Activated T-cell treated with anti-CD3 and anti-CD28 coated beads, Interleukin-2, amount 50 U/mL, for 24 hours (primary cell): ENCODE measurements around the gene UBTD1.
A peak's percentile ranks its signal among the peaks of the same experiment; 100 is the strongest.
"Not testable (repeated sequence)": the region's sequence is repeated elsewhere in the genome, so short reads cannot be mapped to it uniquely, and the experiment has no call there.

Source experiments
- DNase-seq: peaks from one replicate; pipeline ENCODE4 v3.0.0-alpha.2; 2020
- H3K27ac Mint-ChIP-seq: 2 replicates; pipeline ENCODE4 v1.8.0; 2020; ENCODE audit warnings: mild to moderate bottlenecking, mixed read lengths
- H3K27me3 Mint-ChIP-seq: 2 replicates; pipeline ENCODE4 v1.8.0; 2020; ENCODE audit warnings: mixed read lengths
- H3K36me3 Mint-ChIP-seq: 2 replicates; pipeline ENCODE4 v1.8.0; 2020; ENCODE audit warnings: low read depth, mixed read lengths
- H3K4me1 Mint-ChIP-seq: 2 replicates; pipeline ENCODE4 v1.8.0; 2020; ENCODE audit warnings: low read depth, mixed read lengths
- H3K4me3 Mint-ChIP-seq: 2 replicates; pipeline ENCODE4 v1.8.0; 2020; ENCODE audit warnings: mild to moderate bottlenecking, moderate library complexity, mixed read lengths
- H3K9me3 Mint-ChIP-seq: 2 replicates; pipeline ENCODE4 v1.8.0; 2020; ENCODE audit warnings: mixed read lengths

Gene UBTD1

DNA sequence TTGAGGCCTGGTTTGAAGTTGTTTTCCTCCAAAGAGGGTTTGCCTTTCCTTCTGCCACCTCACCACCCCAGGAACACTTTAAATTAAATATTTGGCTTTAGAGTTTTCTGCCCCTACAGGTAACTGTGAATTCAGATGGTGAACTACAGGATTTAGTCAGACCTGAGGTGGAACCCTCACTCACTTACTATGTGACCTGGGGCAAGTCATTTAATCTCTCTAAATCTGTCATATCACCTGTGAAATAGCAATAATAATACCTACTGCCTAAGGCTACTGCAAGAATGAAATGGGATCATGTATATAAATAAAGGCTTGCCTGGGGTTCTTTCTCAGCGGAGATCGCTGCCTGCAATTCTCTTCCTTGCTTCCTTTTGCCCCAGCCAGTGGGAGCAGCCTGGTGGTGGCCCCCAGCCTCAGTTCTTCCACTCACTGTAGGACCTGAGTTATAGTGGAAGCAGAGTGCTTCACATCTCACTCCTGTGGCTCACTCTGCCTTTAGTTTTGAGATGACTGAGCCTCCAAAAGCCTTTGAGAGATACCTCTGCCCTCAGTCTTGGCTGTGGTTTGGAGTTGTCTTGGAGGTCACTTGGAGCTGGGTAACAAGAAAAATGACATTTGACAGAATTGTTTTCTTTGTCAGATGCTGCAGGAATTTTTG, 67.7 kb downstream of the UBTD1 start:
- DNase-seq = peak; percentile 7
- peak overlapping the region; percentile 62 for H3K27ac Mint-ChIP-seq

DNA sequence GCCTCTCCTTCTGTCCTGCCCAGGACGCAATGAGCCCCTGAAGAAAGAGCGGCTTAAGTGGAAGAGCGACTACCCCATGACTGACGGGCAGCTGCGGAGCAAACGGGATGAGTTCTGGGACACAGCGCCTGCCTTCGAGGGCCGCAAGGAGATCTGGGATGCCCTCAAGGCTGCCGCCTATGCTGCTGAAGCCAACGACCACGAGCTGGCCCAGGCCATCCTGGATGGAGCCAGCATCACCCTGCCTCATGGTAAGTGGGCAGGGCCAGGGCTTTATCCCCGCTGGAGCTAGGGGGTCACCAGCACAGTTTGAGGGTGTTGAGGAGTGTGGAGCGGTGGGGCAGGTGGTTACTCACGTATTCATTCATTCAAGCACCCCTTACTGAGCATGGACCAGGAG, 69.2 kb downstream of the UBTD1 start:
- peak; percentile 15 for DNase-seq
- no peak overlapping the region for H3K4me3 Mint-ChIP-seq
- H3K4me1 Mint-ChIP-seq = peaks cover 5% of the 10 kb centered on the region
- no peaks in the 10 kb centered on the region for H3K36me3 Mint-ChIP-seq
- no peak overlapping the region for H3K27ac Mint-ChIP-seq
- H3K9me3 Mint-ChIP-seq = no peaks in the 10 kb centered on the region
- H3K27me3 Mint-ChIP-seq = no peaks in the 10 kb centered on the region

More for the DNA sequence above, 67.7 kb downstream of the UBTD1 start:
- Mint-ChIP-seq H3K27me3 (no peaks in the 10 kb centered on the region), H3K4me1 (peaks cover 5% of the 10 kb centered on the region), H3K36me3 (no peaks in the 10 kb centered on the region), H3K9me3 (no peaks in the 10 kb centered on the region), H3K4me3 (no peak overlapping the region)

DNA sequence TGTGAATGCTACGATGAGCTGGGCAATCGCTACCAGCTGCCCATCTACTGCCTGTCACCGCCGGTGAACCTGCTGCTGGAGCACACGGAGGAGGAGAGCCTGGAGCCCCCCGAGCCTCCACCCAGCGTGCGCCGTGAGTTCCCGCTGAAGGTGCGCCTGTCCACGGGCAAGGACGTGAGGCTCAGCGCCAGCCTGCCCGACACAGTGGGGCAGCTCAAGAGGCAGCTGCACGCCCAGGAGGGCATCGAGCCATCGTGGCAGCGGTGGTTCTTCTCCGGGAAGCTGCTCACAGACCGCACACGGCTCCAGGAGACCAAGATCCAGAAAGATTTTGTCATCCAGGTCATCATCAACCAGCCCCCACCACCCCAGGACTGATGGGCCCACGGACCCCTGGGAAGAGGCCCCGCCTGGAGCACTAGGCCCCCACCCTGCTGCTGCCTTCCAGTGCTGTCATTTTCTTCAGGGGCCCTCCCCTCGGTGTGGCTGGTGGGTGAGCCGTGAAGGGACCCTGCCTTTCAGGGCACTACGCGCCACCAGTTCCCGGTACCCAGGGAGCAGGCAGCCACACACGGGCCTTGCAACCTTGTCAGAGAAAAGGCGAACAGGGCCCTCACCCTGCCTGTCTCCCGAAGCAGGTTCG, 71.5 kb downstream of the UBTD1 start:
- Mint-ChIP-seq H3K36me3 (no peaks in the 10 kb centered on the region), H3K27ac (no peak overlapping the region), H3K4me3 (no peak overlapping the region), H3K4me1 (peaks cover 5% of the 10 kb centered on the region), H3K27me3 (no peaks in the 10 kb centered on the region), H3K9me3 (no peaks in the 10 kb centered on the region)
- no peak for DNase-seq

DNA sequence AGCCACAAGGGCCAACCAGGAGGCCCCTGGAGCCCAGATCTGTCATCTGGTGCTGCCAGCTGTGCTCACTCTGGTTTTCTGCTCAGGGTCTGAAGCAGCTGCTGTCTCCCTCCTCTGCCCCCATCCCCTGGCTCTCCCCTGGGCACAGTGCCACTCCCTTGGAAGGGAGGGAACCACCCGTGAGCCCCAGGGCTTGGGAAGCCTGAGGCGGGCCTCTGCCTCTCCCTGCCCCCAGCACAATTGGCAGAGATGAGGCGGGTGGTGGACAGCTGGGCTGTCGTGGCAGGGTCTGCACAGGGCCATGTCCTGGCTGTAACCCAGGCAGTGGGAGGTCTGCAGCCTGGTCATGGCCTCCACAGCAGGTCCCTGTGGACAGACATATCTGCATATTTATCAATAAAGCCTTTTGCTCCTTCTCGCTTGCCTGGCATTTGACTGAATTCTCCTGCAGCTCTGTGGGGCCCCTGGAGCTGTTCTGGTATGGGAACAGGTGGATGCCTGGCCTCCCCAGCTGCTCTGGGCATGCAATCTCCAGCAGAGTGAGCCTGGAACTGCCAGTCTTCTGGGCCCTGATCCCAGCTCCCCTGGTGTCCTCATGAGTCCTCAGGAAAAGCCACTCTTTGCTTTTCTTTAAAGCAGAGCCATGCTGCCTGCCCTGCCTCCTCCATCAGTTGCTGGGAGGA, 72.2 kb downstream of the UBTD1 start:
- no peak for DNase-seq
- no peak overlapping the region for H3K4me3 Mint-ChIP-seq
- no peaks in the 10 kb centered on the region for H3K9me3 Mint-ChIP-seq
- H3K27ac Mint-ChIP-seq = no peak overlapping the region
- H3K27me3 Mint-ChIP-seq = no peaks in the 10 kb centered on the region
- no peaks in the 10 kb centered on the region for H3K36me3 Mint-ChIP-seq
- H3K4me1 Mint-ChIP-seq = peaks cover 5% of the 10 kb centered on the region

DNA sequence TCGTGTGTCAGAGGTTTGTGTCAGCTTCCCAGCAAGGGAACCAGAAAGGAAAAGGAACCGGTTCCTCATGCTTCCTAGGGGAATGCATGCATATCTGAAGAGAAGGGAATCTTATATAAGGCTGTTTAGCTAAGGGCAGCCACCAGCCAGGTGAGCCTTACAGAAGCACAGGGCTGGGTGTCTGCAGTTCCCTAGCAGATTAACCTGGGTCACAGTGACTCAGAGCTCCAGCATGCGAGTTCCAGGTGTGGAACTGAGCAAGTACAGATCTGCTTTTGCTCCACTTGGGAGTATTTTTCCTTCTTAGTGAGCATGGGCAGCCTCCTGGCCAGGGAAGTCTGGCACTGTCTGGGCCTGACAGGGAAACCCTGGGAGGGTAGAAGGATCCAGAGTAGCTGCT, 72.9 kb downstream of the UBTD1 start:
- H3K27ac Mint-ChIP-seq = no peak overlapping the region
- no peaks in the 10 kb centered on the region for H3K27me3 Mint-ChIP-seq
- H3K36me3 Mint-ChIP-seq = no peaks in the 10 kb centered on the region
- no peak overlapping the region for H3K4me3 Mint-ChIP-seq
- H3K4me1 Mint-ChIP-seq = peaks cover 2% of the 10 kb centered on the region
- no peak for DNase-seq
- H3K9me3 Mint-ChIP-seq = no peaks in the 10 kb centered on the region

DNA sequence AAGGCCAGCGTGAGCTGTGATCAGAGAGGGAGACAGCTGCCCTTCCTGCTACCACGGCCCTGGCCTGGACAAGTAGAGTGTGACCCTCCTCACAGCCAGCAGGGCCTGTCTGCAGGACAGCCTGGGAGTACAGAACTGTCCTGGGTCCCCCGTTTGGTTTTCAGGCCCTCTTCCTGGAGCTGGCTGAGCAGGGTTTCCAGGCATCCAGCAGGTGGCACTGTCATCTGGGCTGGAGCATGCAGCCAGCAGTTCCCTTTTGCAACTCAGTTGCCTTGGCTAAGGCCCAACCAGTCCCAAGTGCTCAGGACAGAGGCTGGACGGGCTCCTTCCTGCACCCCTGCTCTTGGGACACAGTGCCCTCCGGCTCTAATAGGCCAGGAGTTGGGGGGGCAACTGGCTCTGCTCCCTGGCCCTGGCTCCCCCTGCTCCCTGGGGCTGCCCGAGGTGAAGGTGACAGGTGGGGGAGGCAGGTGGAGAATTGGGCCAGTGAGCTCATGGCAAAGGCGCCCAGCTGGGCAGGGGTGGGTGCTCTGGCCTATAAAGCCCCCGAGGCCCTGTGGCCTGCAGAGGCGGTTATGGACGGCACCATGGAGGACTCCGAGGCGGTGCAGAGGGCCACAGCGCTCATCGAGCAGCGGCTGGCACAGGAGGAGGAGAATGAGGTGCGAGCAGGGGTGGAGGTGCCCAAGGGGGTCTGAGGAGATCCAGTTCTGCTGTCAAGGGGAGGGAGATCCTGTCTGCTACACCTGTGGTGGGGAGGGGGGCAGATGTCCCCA, 73.7 kb downstream of the UBTD1 start, which contains the start of gene ANKRD2:
ANKRD2 (plus strand) TSS at position 566 of the 776 bp plus-strand sequence; CDS start at position 576, 10 bp downstream.
- no peaks in the 10 kb centered on the region for H3K36me3 Mint-ChIP-seq

DNA sequence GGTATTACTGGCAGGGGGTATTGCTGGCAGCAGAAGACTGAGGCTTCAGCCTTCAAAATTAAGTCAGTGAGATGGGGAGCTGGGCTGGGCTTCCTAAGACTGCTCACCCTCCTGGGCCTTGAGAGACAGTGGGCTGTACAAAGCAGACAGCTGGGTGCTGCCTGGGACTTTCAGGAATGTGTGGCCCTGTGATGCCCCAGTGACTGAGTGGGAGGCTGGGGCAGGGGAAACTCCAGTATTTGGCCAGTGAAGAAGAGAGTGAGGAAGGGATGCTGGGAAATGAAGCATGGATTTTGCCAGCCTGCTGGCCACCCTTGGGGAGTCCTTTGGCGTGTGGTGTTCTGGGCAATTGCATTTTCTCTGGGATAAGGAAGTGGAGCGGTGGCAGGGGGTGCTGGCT, 74.3 kb downstream of the UBTD1 start:
- no peak overlapping the region for H3K27ac Mint-ChIP-seq
- no peaks in the 10 kb centered on the region for H3K36me3 Mint-ChIP-seq

More for the DNA sequence above, 73.7 kb downstream of the UBTD1 start, which contains the start of gene ANKRD2:
- DNase-seq = peak; percentile 63
- Mint-ChIP-seq H3K9me3 (no peaks in the 10 kb centered on the region), H3K27ac (no peak within 1 kb of the TSS), H3K27me3 (no peaks in the 10 kb centered on the region), H3K4me3 (no peak within 1 kb of the TSS), H3K4me1 (no peaks in the 10 kb centered on the region)

DNA sequence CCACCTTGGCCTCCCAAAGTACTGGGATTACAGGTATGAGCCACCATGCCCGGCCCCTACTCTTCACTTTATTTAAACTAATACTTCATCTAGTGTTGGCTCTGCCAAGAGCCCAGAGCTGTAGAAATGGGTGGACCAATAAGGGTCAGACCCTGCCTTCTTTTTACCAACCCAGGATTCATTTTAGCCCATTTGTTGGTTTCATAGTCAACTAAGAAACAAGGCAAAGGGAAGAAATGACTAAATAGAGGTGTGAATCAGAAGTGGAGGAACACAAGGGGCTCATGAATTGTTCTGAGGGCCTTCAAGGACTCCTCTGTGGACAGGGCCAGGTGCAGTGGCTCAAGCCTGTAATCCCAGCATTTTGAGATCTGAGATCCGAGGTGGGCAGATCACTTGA, 74.9 kb downstream of the UBTD1 start:
- Mint-ChIP-seq H3K36me3 (no peaks in the 10 kb centered on the region), H3K9me3 (no peaks in the 10 kb centered on the region), H3K27ac (no peak overlapping the region), H3K4me3 (no peak overlapping the region), H3K4me1 (no peaks in the 10 kb centered on the region), H3K27me3 (no peaks in the 10 kb centered on the region)
- DNase-seq = no peak

More for the DNA sequence above, 74.3 kb downstream of the UBTD1 start:
- DNase-seq = peak; percentile 19
- Mint-ChIP-seq H3K27me3 (no peaks in the 10 kb centered on the region), H3K9me3 (no peaks in the 10 kb centered on the region), H3K4me3 (no peak overlapping the region), H3K4me1 (no peaks in the 10 kb centered on the region)

DNA sequence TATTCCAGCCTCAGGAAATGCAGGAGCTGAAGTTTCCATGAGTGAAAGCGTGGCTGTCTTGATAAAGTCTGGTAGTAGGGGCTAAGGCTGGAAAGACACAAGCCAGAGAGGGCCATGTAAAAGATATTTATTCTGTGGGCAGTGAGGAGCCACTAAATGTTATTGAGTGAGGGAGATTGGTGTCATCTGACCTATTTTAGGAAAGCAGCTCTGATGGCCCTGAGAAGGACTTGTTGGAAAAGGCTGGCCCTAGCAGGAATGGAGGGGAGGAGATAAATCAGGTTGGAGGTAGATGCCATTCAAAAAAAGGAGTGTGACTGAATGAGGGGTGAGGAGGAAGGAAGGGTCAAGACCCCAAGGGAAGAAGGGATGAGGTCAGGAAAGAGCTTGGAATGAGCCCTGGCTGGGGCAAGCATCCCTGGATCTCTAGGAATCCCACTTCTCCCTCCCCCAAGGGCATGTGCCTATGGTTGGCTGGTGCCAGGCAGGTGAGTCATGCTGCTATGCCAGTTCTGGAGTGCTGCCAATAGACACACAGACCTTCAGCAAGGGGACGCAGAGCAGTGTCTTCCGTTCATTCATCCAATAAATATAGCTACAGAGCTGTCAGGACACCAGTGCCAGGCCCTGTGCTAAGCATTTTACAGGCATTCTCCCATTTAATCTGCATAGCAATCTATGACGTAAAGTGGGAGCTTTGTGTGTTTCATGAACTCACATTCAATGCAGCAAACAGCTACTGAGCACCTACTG, 75.8 kb downstream of the UBTD1 start:
- DNase-seq = peak; percentile 22
- H3K4me3 Mint-ChIP-seq = no peak overlapping the region
- H3K9me3 Mint-ChIP-seq = no peaks in the 10 kb centered on the region
- H3K4me1 Mint-ChIP-seq = no peaks in the 10 kb centered on the region
- no peaks in the 10 kb centered on the region for H3K27me3 Mint-ChIP-seq
- H3K27ac Mint-ChIP-seq = no peak overlapping the region
- no peaks in the 10 kb centered on the region for H3K36me3 Mint-ChIP-seq

DNA sequence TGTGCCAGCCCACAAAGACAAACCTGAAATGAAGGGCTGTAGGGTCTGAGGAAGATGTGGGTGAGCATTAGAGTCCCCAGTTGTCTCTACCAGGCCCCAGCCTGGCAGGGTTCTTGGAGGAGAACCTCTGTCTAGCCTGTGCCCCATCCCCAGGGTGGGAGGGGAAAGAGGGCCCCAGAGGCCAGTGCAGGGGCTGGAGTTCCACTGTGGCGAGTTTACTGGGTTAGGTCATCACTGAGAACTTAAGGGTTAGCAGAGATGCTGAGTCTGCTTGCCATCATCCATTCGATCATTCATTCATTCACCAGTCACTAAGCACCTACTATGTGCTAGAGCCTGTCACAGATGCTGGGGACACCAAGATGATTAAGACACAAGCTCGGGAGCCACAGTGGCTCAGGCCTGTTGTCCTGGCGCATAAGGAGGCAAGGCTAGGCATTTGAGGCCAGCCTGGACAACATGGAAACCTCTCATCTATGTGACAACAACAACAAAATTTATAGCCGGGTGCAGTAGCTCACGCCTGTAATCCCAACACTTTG, 76.5 kb downstream of the UBTD1 start:
- Mint-ChIP-seq H3K4me3 (no peak overlapping the region), H3K27me3 (no peaks in the 10 kb centered on the region), H3K27ac (no peak overlapping the region), H3K9me3 (no peaks in the 10 kb centered on the region), H3K36me3 (no peaks in the 10 kb centered on the region), H3K4me1 (no peaks in the 10 kb centered on the region)
- DNase-seq = peak; percentile 18

DNA sequence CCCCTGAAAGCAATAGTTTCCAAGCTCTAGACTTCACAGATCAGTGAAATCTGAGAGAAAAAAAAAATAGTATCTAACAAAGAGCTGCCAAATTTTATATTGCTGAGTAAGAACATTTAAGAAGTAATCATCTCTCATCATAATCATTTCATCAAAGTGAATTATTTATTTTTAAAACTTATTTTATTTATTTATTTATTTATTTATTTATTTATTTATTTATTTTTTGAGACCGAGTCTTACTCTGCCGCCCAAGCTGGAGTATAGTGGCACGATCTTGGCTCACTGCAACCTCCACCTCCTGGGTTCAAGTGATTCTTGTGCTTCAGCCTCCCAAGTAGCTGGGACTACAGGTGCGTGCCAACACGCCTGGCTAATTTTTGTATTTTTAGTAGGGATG, 77.8 kb downstream of the UBTD1 start:
- not testable (repeated sequence) for H3K4me1 Mint-ChIP-seq, H3K36me3 Mint-ChIP-seq, H3K27ac Mint-ChIP-seq, H3K4me3 Mint-ChIP-seq, H3K9me3 Mint-ChIP-seq, DNase-seq, H3K27me3 Mint-ChIP-seq

DNA sequence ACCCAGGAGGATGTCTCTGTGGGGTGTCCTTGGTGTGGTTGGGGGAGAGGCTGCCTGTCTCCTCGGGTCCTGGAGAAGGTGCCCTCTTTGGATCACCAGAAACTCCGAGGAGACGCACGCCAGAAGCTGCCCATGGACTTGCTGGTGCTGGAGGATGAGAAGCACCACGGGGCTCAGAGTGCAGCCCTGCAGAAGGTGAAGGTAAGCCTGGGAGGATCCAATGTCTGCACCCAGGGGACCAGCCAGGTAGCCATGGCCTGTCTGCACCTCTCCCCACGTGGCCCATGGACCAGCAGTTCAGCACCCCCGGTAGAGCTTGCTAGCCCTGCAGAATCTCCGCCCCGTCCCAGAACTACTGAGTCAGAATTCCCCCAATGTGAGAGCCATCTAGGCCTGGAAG, 79.0 kb downstream of the UBTD1 start:
- no peak overlapping the region for H3K4me3 Mint-ChIP-seq
- no peaks in the 10 kb centered on the region for H3K27me3 Mint-ChIP-seq
- H3K9me3 Mint-ChIP-seq = no peaks in the 10 kb centered on the region
- H3K36me3 Mint-ChIP-seq = no peaks in the 10 kb centered on the region
- no peaks in the 10 kb centered on the region for H3K4me1 Mint-ChIP-seq
- DNase-seq = no peak
- H3K27ac Mint-ChIP-seq = no peak overlapping the region

DNA sequence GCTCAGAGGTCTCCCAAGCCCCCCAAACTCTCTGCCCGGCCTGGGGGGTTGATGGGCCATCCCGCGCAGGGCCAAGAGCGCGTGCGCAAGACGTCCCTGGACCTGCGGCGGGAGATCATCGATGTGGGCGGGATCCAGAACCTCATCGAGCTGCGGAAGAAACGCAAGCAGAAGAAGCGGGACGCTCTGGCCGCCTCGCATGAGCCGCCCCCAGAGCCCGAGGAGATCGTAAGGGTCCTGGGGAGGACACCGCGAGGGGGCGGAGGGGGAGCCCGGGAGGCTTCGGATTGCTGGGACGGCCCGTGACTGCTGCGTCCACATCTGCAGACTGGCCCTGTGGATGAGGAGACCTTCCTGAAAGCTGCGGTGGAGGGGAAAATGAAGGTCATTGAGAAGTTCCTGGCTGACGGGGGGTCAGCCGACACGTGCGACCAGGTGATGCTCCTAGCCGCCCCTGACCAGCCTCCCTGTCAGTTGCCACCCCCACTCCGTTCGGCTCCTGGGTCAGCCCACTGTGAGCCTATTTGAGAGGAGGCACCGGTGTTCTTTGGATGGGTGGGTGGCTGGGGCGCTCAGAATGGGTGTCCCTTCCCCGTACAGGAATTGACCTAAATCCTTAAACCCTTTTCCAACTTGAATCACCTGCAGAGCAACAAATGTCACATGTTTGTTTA, 79.6 kb downstream of the UBTD1 start:
- no peak for DNase-seq
- H3K4me1 Mint-ChIP-seq = no peaks in the 10 kb centered on the region
- H3K9me3 Mint-ChIP-seq = no peaks in the 10 kb centered on the region
- no peaks in the 10 kb centered on the region for H3K27me3 Mint-ChIP-seq
- H3K27ac Mint-ChIP-seq = no peak overlapping the region
- no peak overlapping the region for H3K4me3 Mint-ChIP-seq
- H3K36me3 Mint-ChIP-seq = no peaks in the 10 kb centered on the region
